Muscle layer of colon (tissue), 2 donors: Measurements from ENCODE around the gene ZNF334.

Experiments
- H3K27ac ChIP-seq: one replicate; pipeline ENCODE4 v1.7.0; 2013; ENCODE audit warnings: low read depth, mild to moderate bottlenecking, low read length, moderate library complexity
- H3K27me3 ChIP-seq, 2 donors: one replicate each; pipeline ENCODE4 v1.7.0; 2013; ENCODE audit warnings: low read length in 2 of 2, mild to moderate bottlenecking in 2 of 2; ENCODE audit not compliant: insufficient read depth in 2 of 2, control insufficient read depth in 1 of 2
- H3K36me3 ChIP-seq: one replicate; pipeline ENCODE4 v1.7.0; 2013; ENCODE audit warnings: mild to moderate bottlenecking, low read length; ENCODE audit not compliant: insufficient read depth
- H3K4me1 ChIP-seq: one replicate; pipeline ENCODE4 v1.7.0; 2013; ENCODE audit warnings: mild to moderate bottlenecking, low read length; ENCODE audit not compliant: insufficient read depth
- H3K4me3 ChIP-seq, 2 donors: one replicate each; pipeline ENCODE4 v1.7.0; 2013; ENCODE audit warnings: low read length in 2 of 2, low read depth in 1 of 2, mild to moderate bottlenecking in 1 of 2, moderate library complexity in 1 of 2
- H3K9ac ChIP-seq: one replicate; pipeline ENCODE4 v1.7.0; 2013; ENCODE audit warnings: low read length
- H3K9me3 ChIP-seq: one replicate; pipeline ENCODE4 v1.7.0; 2013; ENCODE audit warnings: mild to moderate bottlenecking, low read length
- donor health status: abdominal sarcoma.
- donor health status: Adenocarcinoma of cecum.

The ZNF334 gene

DNA sequence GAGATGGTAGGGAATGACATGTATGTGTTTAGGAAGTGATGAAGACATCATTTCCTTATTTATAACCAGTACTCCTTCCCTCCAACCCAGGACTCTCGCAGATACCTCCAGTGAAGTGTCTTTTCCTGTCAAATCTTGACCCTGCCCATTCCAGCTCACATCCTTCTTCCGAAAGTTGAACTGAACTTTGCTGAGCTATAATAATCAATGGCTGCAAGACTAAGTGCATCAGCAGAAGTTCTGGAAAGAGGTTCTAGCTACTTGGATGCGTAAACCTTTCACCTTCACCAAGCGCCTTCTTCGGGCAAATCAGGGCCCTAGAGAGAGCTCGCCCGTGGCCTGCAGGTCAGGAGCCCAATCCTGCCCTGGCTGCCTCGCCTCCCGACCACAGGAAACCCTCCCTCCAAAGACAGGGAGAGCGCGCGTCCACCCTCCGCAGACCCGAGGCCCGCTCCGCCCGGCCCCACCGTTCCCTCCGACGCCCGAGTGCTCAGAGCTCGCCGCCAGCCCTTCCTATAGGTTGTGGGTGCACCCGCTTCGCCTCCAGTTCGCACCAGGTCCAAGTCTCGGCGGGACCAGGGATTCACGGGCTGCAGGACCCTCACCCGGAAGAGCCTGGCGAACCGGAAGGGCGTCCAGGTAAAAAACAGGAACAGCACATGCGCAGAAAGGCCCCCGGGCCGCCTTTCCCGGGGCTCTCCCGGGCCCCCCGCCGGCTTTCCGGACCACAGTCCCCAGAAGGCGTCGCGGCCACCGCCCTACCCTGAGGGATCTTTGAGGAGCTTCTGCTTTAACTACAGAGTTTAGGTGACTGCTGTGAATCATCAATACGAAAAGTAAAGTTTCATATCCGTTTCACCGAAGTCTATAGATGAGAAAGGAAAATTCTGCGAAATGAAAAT, at the start of gene ZNF334:
TSS of gene ZNF334 (minus strand) at position 617 of the 902 bp plus-strand sequence. CDS start 1,457 bp downstream, outside the sequence.
- no peaks in the 10 kb centered on the region for H3K27me3 ChIP-seq
- no peaks in the 10 kb centered on the region for H3K4me1 ChIP-seq
- H3K9ac ChIP-seq: no peak within 1 kb of the TSS
- no peaks in the 10 kb centered on the region for H3K36me3 ChIP-seq
- peak within 1 kb of the TSS; percentile 69 to 76 for H3K4me3 ChIP-seq
- H3K27ac ChIP-seq: no peak within 1 kb of the TSS
- no peaks in the 10 kb centered on the region for H3K9me3 ChIP-seq

DNA sequence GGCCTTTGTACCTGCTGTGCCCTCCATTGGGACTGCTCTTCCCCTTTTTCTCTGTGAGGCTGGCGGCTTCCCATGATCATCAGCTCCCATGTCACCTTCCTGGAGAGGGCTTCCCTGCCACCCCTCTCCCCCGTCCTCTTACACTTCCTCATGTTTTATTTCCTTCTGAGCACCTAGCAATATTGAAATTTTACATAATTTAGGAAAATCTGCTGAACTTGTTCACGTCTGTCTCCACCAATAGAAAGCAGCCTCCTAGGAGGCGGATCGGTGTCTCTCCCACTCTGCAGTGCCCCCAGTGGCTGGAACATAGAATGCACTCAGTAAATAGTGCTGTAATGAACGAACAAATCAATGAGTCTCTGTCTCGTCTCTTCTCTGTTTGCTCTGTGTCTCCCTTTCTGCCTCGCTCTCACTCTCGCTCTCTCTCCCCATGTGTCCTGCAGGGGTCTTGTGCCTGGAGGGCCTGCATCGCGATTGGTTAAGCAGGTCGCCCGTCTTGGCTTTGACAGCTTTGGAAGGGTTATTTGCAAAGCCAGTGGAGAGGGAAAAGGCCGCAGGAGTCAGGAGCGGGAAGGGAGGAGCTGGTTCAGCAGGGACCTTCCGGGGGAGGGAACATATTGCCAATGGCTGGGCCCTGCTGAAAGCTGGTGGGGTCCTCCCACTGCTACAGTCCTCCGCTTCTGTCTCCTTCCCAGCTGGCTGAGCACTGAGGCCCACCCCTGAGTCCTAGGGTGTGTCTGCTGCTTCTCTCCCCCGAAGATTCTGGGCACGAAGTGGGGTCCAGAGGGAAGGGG, 49.2 kb upstream of the ZNF334 start:
- H3K4me3 ChIP-seq: peak overlapping the region; percentile 3 to 30
- H3K9me3 ChIP-seq: no peaks in the 10 kb centered on the region
- no peak overlapping the region for H3K9ac ChIP-seq
- H3K36me3 ChIP-seq: no peaks in the 10 kb centered on the region
- H3K4me1 ChIP-seq: peaks cover 5% of the 10 kb centered on the region
- H3K27me3 ChIP-seq: no peaks in the 10 kb centered on the region
- H3K27ac ChIP-seq: peak overlapping the region; percentile 24

DNA sequence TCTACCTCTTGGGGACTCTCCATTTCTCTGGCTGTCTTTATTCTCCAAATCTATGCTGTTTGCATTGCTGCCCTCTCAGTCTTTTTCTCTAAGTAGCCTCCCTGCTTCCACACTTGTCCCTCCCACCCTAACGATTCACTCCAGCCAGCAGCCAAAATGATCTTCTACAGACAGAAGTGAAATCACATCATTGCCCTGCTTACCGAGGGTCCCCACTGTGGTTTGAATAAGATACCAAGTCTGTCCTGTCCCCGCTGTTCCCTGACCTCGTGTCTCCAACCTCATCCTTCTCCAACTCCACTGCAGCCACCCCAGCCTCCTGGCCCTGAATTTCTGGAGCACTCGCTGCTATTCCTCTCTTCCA, 48.6 kb upstream of the ZNF334 start:
- Histone ChIP-seq H3K4me1 (peaks cover 5% of the 10 kb centered on the region), H3K9ac (no peak overlapping the region)

DNA sequence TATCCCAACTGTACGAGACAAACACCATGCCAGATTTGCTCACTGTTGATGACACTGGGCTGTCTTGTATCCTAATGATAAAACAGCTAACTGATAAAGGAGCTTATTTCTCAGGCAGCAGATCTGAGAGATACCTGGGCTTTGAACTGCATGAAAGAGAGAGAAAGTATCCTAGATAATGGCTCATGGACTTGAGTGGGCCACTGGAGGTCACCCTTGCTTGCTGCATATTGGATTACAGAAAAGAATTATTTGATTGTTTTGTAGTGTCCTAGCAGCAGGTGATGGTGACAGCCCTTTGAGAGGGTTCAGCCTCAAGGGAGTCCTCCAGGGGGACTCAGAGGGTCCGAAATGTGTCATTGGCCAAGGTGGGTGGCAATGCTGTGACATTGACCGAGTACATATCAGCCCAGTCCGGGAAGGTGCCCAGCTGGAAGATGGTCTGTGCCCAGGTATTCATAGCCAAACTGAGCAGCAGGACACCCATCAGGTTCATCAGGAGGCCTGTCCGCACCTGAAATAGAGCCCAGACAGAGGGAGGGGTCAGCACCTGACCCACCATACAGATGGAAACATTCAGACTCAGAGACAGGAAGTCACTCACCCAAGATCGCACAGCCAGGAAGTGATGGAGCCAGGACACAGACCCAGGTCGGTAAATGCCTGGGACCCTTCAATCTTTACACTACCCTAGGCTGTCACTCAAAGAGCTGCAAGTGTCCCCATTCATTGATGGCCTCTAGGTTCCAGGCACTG, 46.5 kb upstream of the ZNF334 start:
- Histone ChIP-seq H3K27ac (no peak overlapping the region), H3K9ac (no peak overlapping the region), H3K9me3 (no peaks in the 10 kb centered on the region), H3K4me1 (peaks cover 5% of the 10 kb centered on the region), H3K4me3 (no peak overlapping the region), H3K36me3 (no peaks in the 10 kb centered on the region), H3K27me3 (peaks cover 0 to 4% of the 10 kb centered on the region in 2 donors)

More for the DNA sequence above, 48.6 kb upstream of the ZNF334 start:
- H3K36me3 ChIP-seq: no peaks in the 10 kb centered on the region
- H3K27me3 ChIP-seq: no peaks in the 10 kb centered on the region
- H3K9me3 ChIP-seq: no peaks in the 10 kb centered on the region
- H3K27ac ChIP-seq: peak overlapping the region; percentile 24
- peak overlapping the region; percentile 2 to 3 for H3K4me3 ChIP-seq

DNA sequence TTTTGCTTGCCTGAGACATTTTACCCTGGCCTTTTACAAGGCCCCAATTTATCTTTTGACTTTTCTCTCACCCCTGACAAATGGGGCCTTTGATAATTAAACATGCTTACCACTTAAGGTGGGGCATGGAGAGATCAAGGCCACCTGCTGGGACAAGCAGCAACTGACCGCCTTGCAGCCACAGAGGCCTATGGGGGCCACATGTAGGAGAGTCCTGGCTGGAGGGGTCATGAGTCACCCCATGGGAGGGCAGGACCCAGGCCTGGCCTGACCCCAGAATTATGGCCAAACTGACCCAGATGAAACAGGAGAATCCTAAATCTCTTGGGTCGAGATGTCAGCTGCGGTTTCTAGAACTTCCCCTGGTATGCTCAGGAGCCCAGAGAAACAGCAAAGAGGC, 45.6 kb upstream of the ZNF334 start:
- no peaks in the 10 kb centered on the region for H3K36me3 ChIP-seq
- peaks cover 0 to 4% of the 10 kb centered on the region in 2 donors for H3K27me3 ChIP-seq
- H3K27ac ChIP-seq: no peak overlapping the region
- no peaks in the 10 kb centered on the region for H3K9me3 ChIP-seq
- no peak overlapping the region for H3K4me3 ChIP-seq
- peaks cover 5% of the 10 kb centered on the region for H3K4me1 ChIP-seq
- no peak overlapping the region for H3K9ac ChIP-seq

DNA sequence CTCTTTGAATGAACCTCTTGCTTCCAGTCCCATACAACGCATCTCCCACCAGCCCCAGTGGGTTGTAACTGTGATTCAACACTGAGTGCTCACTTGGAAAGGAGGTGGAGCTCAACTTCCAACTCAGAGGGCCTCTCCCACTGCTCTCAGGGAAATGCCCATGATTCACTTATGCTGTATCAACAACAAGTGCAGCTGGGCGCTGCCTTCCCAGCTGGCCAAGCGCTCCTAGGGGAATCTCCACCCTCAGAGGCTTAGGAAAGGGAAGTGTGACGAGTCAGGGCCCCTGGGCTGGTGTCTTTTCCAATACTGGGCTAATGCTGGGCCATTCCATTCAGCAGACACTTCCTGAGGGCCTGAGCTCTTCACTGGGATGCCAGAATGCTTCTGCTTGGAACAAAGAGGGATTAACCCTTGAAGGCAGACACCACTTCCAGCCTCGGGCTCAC, 45.2 kb upstream of the ZNF334 start:
- Histone ChIP-seq H3K27ac (no peak overlapping the region), H3K27me3 (peaks cover 0 to 4% of the 10 kb centered on the region in 2 donors), H3K9ac (no peak overlapping the region), H3K4me1 (peaks cover 5% of the 10 kb centered on the region), H3K36me3 (no peaks in the 10 kb centered on the region), H3K9me3 (no peaks in the 10 kb centered on the region), H3K4me3 (no peak overlapping the region)

DNA sequence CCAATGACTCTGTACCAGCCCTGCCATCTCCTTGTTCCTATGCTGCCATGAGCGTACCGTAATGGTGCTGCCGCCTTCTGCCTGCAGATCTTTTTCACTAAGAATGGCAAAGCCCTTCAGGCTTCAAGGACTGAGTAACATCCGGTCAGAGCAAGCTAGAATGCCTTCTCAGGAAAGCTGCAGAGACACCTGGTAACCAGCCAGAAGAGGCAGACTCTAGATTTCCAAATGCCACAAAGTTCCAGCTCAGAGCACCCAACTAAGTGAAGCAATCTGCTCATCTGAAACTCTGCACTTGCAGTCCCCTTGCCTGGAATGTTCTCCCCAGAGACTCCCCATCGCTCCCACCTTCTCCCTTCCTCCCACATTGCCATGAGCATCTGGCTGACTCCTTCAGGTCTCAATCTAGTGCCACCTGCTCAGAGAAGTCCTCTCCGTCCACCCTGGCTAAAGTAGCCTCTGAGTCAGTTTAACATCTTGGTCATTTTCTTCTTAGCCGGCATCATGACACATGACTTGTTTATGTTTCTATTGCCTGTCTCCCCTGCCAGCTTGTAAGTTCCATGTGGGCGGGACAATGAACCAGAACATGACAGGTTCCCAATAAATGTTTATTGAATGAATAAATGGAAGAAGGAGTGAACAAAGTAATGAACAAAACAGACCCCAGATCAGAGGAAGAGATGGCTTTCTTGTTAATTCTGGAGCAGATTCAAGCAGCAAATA, 44.0 kb upstream of the ZNF334 start:
- Histone ChIP-seq H3K36me3 (no peaks in the 10 kb centered on the region), H3K27me3 (peaks cover 0 to 4% of the 10 kb centered on the region in 2 donors), H3K9ac (no peak overlapping the region), H3K27ac (no peak overlapping the region), H3K9me3 (no peaks in the 10 kb centered on the region), H3K4me1 (peaks cover 5% of the 10 kb centered on the region), H3K4me3 (no peak overlapping the region)

DNA sequence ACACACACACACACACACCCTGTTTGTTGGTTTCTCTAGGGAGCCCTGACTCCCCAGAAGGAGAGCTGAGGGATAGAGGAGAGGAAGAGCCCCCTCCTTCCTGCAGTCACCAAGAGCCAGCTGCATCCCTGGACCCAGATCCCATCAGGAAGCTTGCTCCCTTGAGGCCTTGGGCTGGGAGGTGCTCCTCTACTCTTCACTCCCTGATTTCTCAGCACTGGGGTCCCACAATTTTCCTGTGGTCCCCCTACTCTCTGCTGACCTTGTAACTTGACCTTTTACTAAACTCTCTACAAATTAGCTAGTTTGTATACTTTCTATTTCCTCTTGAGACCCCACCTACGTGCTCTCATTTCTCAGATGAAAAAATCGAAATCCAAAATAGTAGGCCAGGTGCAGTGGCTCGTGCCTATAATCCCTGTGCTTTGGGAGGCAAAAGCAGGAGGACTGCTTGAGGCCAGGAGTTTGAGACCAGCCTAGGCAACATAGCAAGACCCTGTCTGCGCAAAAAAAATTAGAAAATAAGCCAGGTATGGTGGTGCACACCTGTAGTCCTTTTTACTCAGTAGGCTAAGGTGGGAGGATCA, 42.1 kb upstream of the ZNF334 start:
- H3K4me3 ChIP-seq: no peak overlapping the region
- no peaks in the 10 kb centered on the region for H3K4me1 ChIP-seq
- H3K36me3 ChIP-seq: no peaks in the 10 kb centered on the region
- H3K27me3 ChIP-seq: peaks cover 0 to 4% of the 10 kb centered on the region in 2 donors
- no peak overlapping the region for H3K9ac ChIP-seq
- no peaks in the 10 kb centered on the region for H3K9me3 ChIP-seq
- H3K27ac ChIP-seq: no peak overlapping the region

DNA sequence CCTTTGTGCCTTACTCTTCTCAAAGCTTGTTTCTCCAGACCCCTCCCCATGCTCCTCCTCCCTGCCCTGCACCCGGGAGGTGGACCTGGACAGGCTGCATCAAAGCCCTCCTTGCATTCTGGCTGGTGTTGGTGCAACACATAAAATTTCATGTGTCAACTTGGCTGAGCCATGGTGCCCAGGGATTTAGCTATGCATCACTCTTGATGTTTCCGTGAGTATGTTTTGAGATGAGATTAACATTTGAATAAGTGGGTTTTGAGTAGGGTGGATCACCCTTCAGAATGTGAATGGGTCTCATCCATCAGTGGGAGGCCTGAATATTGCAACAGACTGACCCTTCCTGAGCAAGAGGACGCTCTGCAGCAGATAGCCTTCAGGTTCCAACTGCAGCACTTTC, 41.5 kb upstream of the ZNF334 start:
- H3K36me3 ChIP-seq: no peaks in the 10 kb centered on the region
- no peaks in the 10 kb centered on the region for H3K4me1 ChIP-seq
- peaks cover 0 to 4% of the 10 kb centered on the region in 2 donors for H3K27me3 ChIP-seq
- no peak overlapping the region for H3K27ac ChIP-seq
- no peak overlapping the region for H3K4me3 ChIP-seq
- no peaks in the 10 kb centered on the region for H3K9me3 ChIP-seq
- no peak overlapping the region for H3K9ac ChIP-seq

DNA sequence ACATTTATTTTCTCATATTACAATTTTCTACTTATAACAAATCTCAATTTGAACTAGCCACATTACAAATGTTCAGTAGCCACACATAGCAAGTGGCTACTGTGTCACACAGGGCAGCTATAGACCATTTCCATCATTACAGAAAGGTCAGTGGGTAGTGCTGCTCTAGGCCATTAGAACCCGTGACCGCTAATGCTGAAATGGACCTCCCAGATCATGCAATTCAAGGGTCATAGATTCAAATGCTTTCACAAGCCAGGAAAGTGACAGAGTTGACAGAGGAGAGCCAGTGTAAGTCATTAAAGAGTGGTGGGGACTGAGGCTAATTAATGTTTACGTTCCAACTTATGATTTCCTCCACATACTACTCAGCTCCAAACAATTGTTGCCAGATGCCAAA, 40.6 kb upstream of the ZNF334 start:
- Histone ChIP-seq H3K9me3 (no peaks in the 10 kb centered on the region), H3K4me1 (no peaks in the 10 kb centered on the region), H3K27ac (no peak overlapping the region), H3K9ac (no peak overlapping the region), H3K27me3 (peaks cover 0 to 4% of the 10 kb centered on the region in 2 donors), H3K36me3 (no peaks in the 10 kb centered on the region), H3K4me3 (no peak overlapping the region)
